Medulla oblongata (tissue), 1 donor: ENCODE measurements around the gene RIT1.

ENCODE experiments used
- DNase-seq: peaks from one replicate; pipeline ENCODE4 v3.0.0-alpha.2; 2015; ENCODE audit errors: extremely low spot score

Gene RIT1

GRCh38 chr1:155892796-155893195, 18.4 kb downstream of the RIT1 start:
- no peak for DNase-seq

DNA sequence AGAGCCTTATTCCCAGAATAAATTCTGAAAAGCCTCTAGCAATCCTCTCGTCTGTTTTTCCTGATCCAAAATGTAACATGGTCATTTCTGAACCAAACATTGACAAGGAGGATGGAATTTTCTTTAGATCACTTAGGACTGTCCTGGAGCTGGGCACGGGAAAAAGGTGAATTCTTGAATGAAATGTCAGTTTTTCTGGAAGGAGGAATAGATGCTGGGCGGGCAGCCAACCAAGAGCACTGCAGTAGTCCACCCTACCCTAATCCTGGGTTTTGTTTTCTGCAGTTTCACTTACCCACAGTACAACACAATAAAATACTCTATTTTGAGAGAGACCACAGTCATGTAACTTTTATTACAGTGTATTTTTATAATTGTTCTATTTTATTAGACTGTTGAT, 20.9 kb downstream of the RIT1 start:
- no peak for DNase-seq

DNA sequence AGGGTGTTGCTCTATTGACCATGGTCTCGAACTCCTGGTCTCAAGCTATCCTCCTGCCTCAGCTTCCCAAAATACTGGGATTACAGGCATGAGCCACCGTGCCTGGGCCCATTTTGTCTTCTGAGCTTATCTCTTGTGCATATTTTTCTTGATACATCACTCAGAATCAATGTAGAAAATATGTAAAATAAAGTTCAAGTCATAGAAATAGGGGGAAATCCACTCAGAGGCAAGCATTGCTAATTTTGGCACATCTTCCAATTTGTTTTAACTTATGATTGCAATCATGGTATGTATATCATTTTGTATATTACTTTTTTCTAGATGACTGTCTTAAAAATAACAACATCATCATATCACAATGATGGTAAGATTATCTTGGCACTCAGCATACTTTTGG, 21.6 kb downstream of the RIT1 start:
- DNase-seq: no peak

DNA sequence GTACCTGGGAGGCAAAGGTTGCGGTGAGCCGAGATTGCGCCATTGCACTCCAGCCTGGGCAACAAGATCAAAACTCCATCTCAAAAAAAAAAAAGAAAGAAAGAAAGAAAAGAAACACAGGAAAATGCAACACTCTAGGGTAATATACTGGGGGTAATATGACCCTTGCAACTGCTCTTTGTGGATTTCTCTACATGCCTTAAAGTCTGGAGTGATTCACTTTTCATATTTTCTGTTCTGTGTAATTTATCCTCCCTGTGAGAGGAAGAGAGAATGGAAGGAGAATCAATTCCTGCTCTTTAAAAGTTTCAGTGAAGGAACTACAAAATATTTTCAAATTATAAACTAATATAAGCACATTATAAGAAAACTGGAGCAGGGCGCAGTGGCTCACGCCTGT, 22.7 kb downstream of the RIT1 start:
- no peak for DNase-seq

GRCh38 chr1:155884982-155885381, 26.2 kb downstream of the RIT1 start:
- DNase-seq: no peak

DNA sequence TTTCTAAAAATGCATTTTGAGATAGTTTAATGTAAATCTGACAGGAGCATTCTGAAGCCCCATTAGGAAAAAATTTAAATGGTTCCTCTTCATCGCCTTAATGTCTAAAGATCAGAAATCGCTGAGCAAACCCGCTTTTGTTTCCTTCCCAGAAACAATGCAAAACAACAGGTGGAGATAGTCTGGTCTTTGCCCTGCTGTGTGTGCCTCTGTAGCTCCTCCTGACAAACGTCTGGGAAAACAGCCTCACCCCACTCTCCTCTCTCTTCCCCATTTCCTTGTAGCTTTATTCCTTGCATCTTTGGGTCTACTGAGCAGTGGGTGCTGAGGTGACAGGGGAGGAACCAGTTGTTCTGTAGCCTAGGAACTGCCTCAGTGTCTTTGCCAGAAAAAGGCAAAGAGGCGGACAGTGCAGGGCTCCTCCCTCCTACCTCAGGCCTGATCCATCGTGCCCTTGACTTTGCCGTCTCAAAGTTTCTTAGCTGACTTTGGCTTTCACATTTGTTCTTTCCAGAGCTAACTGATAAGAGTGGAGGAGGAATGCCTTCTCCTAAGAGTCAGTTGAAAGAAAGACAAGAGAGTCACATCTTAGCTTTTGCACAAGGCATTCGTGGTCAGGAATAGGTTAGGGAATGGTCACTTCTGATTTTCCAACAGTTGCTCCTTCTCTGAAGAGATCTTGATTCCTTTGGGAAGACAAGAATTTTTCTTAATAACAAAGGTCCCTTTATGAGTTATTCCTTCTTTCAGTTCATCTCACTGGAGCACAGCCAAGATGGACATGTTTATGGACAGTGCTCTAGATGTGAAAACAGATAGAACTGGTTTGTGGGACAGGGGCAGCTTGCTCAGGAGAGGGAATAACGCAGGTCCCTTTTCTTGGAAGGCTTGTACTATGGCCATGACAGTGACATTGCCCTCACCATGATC, 26.9 kb downstream of the RIT1 start:
- no peak for DNase-seq

DNA sequence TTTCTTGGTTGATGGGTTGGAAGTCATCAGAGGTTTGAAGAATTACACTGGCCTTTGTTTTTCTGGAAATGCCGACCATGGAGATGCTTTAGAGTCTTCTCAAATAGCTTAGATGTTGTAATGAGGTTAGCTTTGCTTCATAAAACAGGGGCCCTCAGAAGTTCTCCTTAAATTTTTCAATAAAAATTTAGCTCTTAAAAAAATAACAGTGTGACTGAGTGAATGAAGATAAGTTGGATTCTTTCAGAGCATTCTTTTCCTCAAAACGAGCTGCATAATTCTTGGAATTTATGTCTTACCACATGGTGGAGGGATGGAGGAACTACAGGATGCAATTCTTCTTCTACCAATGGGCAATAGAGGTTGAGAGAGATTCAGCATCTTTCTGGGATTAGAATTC, 28.4 kb downstream of the RIT1 start:
- no peak for DNase-seq

DNA sequence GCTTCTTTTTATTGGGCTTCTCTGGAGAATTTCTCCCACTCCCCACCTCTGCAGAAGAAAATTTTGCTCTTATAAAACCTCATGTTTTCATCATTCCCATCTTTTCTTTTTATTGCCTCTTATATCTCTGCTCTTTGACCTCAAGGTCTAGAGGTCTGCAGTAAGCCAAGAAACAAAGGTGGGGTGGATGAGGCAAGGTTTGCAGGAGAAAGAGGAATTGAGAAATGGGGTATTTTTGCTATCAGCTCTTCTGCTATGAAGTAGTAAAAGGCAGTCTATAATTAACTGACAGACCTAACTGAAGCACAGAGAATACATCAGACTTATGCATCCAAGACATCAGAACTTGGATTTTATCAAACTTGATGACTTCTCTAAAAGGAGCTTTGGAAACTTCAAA, 28.9 kb downstream of the RIT1 start:
- DNase-seq: no peak

DNA sequence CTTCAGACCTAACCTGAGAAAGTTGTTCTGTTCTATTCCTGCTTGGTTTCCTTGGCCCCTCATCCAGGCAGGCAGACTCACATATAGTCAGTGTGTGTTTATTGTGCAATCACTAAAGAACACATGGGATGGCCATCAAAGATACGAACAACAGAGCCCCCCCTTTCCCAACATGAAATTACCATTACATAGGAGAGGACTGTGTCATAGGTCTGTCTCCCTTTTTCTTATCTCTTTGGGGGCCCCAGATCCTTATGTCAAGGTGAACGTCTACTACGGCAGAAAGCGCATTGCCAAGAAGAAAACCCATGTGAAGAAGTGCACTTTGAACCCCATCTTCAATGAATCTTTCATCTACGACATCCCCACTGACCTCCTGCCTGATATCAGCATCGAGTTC, 30.2 kb downstream of the RIT1 start:
- no peak for DNase-seq

DNA sequence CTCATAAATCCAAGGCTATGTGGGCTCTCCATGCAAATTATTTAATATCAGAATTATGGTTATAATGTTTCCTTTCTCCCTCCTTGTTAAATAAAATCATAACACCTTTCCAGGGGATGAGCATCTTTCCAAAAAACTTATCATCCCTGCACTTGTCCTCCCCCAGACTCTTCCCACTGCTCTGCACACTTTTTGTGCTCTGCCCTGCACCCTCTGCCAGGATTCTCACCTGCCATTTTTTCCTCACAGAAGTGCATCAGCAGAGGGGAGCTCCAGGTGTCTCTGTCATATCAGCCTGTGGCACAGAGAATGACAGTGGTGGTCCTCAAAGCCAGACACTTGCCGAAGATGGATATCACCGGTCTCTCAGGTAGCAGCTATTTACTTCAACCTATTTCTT, 30.9 kb downstream of the RIT1 start:
- DNase-seq: no peak

- DNase-seq: no peak
These were observed 33.2 kb downstream of the RIT1 start for GRCh38 chr1:155877945-155878344.

DNA sequence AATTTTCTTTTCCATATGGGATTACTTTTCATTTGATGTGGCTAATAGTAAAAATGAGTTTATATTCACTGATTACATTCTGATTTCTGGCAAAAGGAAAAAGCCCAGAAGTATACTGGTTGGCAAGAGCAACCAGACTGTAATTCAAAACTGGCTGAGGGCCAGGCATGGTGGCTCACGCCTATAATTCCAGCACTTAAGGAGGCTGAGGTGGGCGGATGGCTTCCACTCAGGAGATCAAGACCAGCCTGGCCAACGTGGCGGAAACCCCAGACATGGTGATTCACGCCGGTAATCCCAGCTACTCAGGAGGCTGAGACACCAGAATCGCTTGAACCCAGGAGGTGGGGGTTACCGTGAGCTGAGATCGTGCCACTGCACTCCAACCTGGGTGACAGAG, 37.3 kb downstream of the RIT1 start:
- no peak for DNase-seq

- peak; percentile 91 for DNase-seq
These were observed 38.6 kb downstream of the RIT1 start for GRCh38 chr1:155872527-155872926.

- DNase-seq: peak; percentile 97
These were observed 39.8 kb downstream of the RIT1 start for GRCh38 chr1:155871390-155871789.

GRCh38 chr1:155867766-155868165, 43.4 kb downstream of the RIT1 start:
- DNase-seq: no peak

DNA sequence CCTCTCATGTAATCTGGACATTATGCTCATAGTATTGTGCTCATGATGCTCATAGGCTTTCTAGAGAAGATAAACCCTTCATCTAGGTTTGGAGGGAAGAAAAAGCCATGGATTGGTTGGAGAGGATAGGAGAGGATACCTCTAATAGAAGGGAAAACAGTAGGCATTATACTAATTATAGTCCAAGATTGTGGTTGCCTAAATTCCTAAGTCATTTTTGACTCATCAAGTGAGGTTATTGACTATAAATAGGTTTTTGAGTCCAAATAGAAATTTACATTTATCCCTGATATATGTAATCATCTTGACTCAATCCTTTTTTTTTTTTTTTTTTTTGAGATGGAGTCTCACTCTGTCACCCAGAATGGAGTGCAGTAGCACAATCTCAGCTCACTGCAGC, 46.8 kb downstream of the RIT1 start:
- no peak for DNase-seq

GRCh38 chr1:155861896-155862295, 49.3 kb downstream of the RIT1 start:
- DNase-seq: no peak

GRCh38 chr1:155860970-155861510, 50.1 kb downstream of the RIT1 start:
- DNase-seq: peak; percentile 55

GRCh38 chr1:155859881-155860871, 51.0 kb downstream of the RIT1 start:
- DNase-seq: peak; percentile 95

DNA sequence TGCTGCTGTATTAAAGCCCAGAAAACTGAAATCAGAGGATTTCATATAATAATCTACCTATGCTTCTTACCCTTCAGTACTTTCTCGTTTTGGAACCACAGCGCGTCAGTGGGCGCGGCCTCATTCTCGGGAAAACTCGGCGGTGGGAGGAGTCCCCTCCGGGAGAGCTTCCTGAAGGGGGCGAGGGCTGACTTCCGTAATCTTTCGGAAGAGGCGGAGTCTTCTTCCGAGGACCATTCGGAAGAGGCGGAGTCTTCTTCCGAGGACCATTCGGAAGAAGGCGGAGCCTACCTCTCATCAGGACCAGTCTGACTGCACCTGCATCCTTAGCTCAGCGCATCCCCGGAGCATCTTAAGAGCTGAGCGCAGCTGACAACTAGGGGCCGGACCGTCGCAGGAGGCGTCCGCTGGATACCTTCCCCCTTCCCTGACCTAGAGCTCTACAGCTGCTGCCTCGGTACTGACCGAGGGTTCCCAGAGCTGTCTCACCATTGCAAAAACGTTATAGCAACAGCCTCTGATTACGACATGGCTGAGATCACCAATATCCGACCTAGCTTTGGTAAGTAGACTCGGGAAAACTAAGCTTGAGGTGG, 51.8 kb downstream of the RIT1 start, which contains the start of gene SYT11:
Gene SYT11, plus strand, starts transcription at position 334 of the 596 bp plus-strand sequence. Its CDS starts 195 bp downstream, at position 529.
- DNase-seq: peak; percentile 99

DNA sequence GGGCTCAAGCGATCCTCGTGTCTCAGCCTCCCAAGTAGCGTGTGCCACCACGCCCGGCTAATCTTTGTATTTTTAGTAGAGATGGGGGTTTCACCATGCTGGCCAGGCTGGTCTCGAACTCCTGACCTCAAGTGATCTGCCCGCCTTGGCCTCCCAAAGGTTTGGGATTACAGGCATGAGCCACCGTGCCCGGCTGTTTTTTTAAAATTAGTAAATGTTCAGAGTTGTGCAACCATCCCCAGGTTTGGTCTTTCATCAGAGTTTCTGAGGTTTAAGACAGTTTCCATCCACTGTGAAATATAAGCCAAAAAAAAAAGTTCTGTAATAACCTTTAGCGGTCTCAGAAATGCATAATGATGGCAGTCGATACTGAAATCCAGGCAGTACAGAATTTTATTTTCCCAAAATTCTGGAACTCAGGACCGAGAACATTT, 52.3 kb downstream of the RIT1 start:
- DNase-seq: no peak
